Pancreas (tissue), 10 donors: ENCODE data around the gene NPHP1. TPM values are rescaled to one million over a fixed set of nuclear protein-coding genes. Genes with fewer than 3 reads are reported as not detected.
"Not testable (repeated sequence)": the region's sequence is repeated elsewhere in the genome, so short reads cannot be mapped to it uniquely, and the experiment has no call there.

ENCODE experiments used
- ATAC-seq, 4 donors: fragments of 200-7000 bp; cut with Tn5 transposase; one replicate each; pipeline versions ENCODE4 v1.8.0 to v1.9.1; 2020; ENCODE audit warnings: mild to moderate bottlenecking in 4 of 4, moderate library complexity in 4 of 4
- DNase-seq, 6 donors: peaks; one replicate each; pipeline ENCODE4 v3.0.0-alpha.2; 2020
- FAIRE-seq: peaks from 2 replicates; lab custom pipeline; 2012; peaks lifted over from hg19 to GRCh38; lab: Jason Lieb, UNC
- H3K27ac ChIP-seq, 4 donors: fragments of 200-600 bp; sonication (generic); 1 replicate in 3 of 4; 2 replicates in 1 of 4; pipeline versions ENCODE4 v1.5.0 to v1.8.0; 2020
- H3K27me3 ChIP-seq, 4 donors: fragments of 200-600 bp; one replicate each; pipeline ENCODE4 v1.8.0; 2021
- H3K36me3 ChIP-seq, 3 donors: fragments of 200-600 bp; sonication (generic) in 1 of 3; one replicate each; pipeline versions ENCODE4 v1.5.0 to v1.8.0; 2020 to 2021
- H3K4me1 ChIP-seq, 3 donors: fragments of 200-600 bp; one replicate each; pipeline ENCODE4 v1.8.0; 2021
- H3K4me3 ChIP-seq, 4 donors: fragments of 200-600 bp; sonication (generic) in 2 of 4; one replicate each; pipeline versions ENCODE4 v1.5.0 to v1.8.0; 2020 to 2021
- H3K9me3 ChIP-seq, 4 donors: fragments of 200-600 bp; one replicate each; pipeline ENCODE4 v1.8.0; 2021
- WGBS, 2 donors: extraction: QIAGEN DNeasy Blood & Tissue Kit; methylation state at CpG; one replicate each; pipeline ENCODE4 v1.1.7; 2013; 5-methylcytosine and 5-hydroxymethylcytosine counted together
- intact Hi-C, 3 donors: fragments of 100-400 bp; cut with DNase I; formaldehyde crosslinking; loops; one replicate each; pipeline versions ENCODE4 v1.11.1 to v1.14.2; 2022
- polyA plus RNA-seq, 2 donors: library from polyadenylated mRNA; stranded (reverse); fragments of 200-250 nt; gene quantifications; one replicate each; pipeline ENCODE4 v1.2.3, GENCODE V29; 2013
- total RNA-seq, 6 donors: library from RNA; stranded (reverse); fragmentation: NEBNext Ultra II Directional in 4 of 6; extraction: Animal tissue kit (Norgen Biotek cat#: 25700) in 4 of 6; gene quantifications; one replicate each; pipeline versions ENCODE4 v1.2.1 to v1.2.4, GENCODE V29; 2021 to 2023
- TF ChIP-seq, protein P1 (sequence below), 4 donors: fragments of 200-600 bp; sonication (generic) in 3 of 4; IDR thresholded peaks; one replicate each; pipeline versions ENCODE4 v1.5.0 to v1.8.0; 2021; ENCODE audit warnings: antibody characterized with exemption in 4 of 4
- donor health status: healthy with polysubstance abuse.
- donor health status: DM: no; HTN: no; CAD: no; lungs with moderate emphysema.
- donor health status: DM: no; HTN: no; CAD: no.
- donor health status: control.
- donor health status: control.
- donor health status: Bipolar disorder and iron deficiency.
- donor health status: DM: yes; HTN: yes; CAD: no.
- donor health status: DM: no; HTN: no; CAD: no.
- donor health status: DM: no; HTN: no; CAD: no.
- donor health status: DM: yes; HTN: yes; CAD: no.

NPHP1 gene
- total and polyA plus RNA-seq, 8 donors = 1.2 to 9.2 (median 2.5) TPM

GRCh38 chr2:110166266-110166665, 38.5 kb downstream of the NPHP1 start:
- TF ChIP-seq, protein P1, sequence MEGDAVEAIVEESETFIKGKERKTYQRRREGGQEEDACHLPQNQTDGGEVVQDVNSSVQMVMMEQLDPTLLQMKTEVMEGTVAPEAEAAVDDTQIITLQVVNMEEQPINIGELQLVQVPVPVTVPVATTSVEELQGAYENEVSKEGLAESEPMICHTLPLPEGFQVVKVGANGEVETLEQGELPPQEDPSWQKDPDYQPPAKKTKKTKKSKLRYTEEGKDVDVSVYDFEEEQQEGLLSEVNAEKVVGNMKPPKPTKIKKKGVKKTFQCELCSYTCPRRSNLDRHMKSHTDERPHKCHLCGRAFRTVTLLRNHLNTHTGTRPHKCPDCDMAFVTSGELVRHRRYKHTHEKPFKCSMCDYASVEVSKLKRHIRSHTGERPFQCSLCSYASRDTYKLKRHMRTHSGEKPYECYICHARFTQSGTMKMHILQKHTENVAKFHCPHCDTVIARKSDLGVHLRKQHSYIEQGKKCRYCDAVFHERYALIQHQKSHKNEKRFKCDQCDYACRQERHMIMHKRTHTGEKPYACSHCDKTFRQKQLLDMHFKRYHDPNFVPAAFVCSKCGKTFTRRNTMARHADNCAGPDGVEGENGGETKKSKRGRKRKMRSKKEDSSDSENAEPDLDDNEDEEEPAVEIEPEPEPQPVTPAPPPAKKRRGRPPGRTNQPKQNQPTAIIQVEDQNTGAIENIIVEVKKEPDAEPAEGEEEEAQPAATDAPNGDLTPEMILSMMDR (IDR thresholded peaks at IDR 0.05) = no peak
- H3K4me3 ChIP-seq = no peak overlapping the region
- FAIRE-seq (no peak), DNase-seq (no peak), ATAC-seq (no peak)
- H3K4me1 ChIP-seq = no peaks in the 10 kb centered on the region
- no peaks in the 10 kb centered on the region for H3K27me3 ChIP-seq
- no peaks in the 10 kb centered on the region for H3K9me3 ChIP-seq
- 64 to 79% methylated on average over 2 of the region's 2 CpGs for WGBS, 2 donors
- no peaks in the 10 kb centered on the region for H3K36me3 ChIP-seq
- no peak overlapping the region for H3K27ac ChIP-seq
- intact Hi-C loops = no loop called here

- TF ChIP-seq, protein P1 (IDR thresholded peaks at IDR 0.05) = peak; percentile 38 to 70 (median 58)
- no peaks in the 10 kb centered on the region for H3K4me1 ChIP-seq
- intact Hi-C loops = no loop called here
- no peaks in the 10 kb centered on the region for H3K27me3 ChIP-seq
- FAIRE-seq = peak; percentile 98
- H3K4me3 ChIP-seq = no peak overlapping the region
- no peaks in the 10 kb centered on the region for H3K36me3 ChIP-seq
- peak; percentile 69 to 96 (median 93) for ATAC-seq
- H3K27ac ChIP-seq = no peak overlapping the region
- DNase-seq = peak in 2 of 6 donors; percentile 5 to 28
- WGBS, 2 donors = 28% methylated on average over 4 of the region's 4 CpGs
- no peaks in the 10 kb centered on the region for H3K9me3 ChIP-seq
Measured at GRCh38 chr2:110157153-110157793, 47.5 kb downstream of the NPHP1 start.

- 88 to 97% methylated on average over 4 of the region's 4 CpGs for WGBS, 2 donors
- H3K4me1 ChIP-seq, ATAC-seq, H3K36me3 ChIP-seq, FAIRE-seq, H3K9me3 ChIP-seq, DNase-seq, H3K27ac ChIP-seq, intact Hi-C loops, H3K27me3 ChIP-seq, H3K4me3 ChIP-seq: not testable (repeated sequence)
Measured at GRCh38 chr2:110154828-110155227, 50.0 kb downstream of the NPHP1 start.

DNA sequence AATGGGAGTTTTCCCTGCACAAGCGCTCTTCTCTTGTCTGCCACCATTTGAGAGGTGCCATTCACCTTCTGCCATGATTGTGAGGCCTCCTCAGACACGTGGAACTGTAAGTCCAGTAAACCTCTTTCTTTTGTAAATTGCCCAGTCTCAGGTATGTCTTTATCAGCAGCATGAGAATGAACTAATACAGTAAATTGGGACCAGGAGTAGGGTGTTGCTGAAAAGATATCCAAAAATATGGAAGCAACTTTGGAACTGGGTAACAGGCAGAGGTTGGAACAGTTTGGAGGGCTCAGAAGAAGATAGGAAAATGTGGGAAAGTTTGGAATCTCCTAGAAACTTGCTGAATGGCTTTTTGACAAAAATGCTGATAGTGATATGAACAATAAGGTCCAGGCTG, 50.6 kb downstream of the NPHP1 start:
- H3K36me3 ChIP-seq, H3K27me3 ChIP-seq, H3K9me3 ChIP-seq, H3K27ac ChIP-seq, H3K4me3 ChIP-seq, intact Hi-C loops, ATAC-seq, H3K4me1 ChIP-seq, DNase-seq, FAIRE-seq: not testable (repeated sequence)
- WGBS, 2 donors = 72 to 87% methylated on average over 2 of the region's 2 CpGs

DNA sequence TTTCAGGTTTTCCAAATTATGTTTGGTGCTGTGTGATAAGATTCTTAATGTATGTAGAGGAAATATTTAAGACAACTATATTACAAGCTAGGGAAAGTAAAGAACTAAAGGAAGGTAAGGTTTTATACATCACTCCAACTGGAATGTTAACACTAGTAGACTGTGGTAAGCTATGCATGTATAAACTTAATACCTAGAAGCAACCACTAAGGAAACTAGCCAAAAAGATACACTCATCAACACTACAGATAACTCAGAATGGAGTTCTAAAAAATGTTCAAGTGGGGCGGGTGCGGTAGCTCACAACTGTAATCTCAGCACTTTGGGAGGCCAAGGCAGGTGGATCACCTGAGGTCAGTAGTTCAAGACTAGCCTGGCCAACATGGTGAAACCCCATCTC, 51.4 kb downstream of the NPHP1 start:
- TF ChIP-seq, protein P1 (IDR thresholded peaks at IDR 0.05) = no peak
- 91 to 95% methylated on average over 2 of the region's 2 CpGs for WGBS, 2 donors

GRCh38 chr2:110152943-110153342, 51.9 kb downstream of the NPHP1 start:
- DNase-seq (no peak), FAIRE-seq (no peak), ATAC-seq (no peak)
- Histone ChIP-seq H3K36me3 (no peaks in the 10 kb centered on the region), H3K9me3 (no peaks in the 10 kb centered on the region), H3K4me1 (no peaks in the 10 kb centered on the region), H3K27ac (no peak overlapping the region), H3K4me3 (no peak overlapping the region), H3K27me3 (no peaks in the 10 kb centered on the region)
- WGBS, 2 donors = 65 to 70% methylated on average over 3 of the region's 3 CpGs
- TF ChIP-seq, protein P1 (IDR thresholded peaks at IDR 0.05) = no peak
- intact Hi-C loops = no loop called here

More for the DNA sequence above, 51.4 kb downstream of the NPHP1 start:
- DNase-seq (no peak), FAIRE-seq (no peak), ATAC-seq (no peak)
- intact Hi-C loops = no loop called here
- H3K27ac ChIP-seq = no peak overlapping the region
- H3K4me3 ChIP-seq = no peak overlapping the region
- no peaks in the 10 kb centered on the region for H3K9me3 ChIP-seq
- no peaks in the 10 kb centered on the region for H3K4me1 ChIP-seq
- no peaks in the 10 kb centered on the region for H3K27me3 ChIP-seq
- H3K36me3 ChIP-seq = no peaks in the 10 kb centered on the region
